Prostate gland (tissue), 2 donors: ENCODE results near the gene NAV2.

Experiments
- CTCF ChIP-seq, 4 experiments: fragments of 200-600 bp in 2 of 4; fragments of 450-650 bp in 2 of 4; sonication (generic) in 2 of 4; IDR thresholded peaks; 1 replicate in 3 of 4; 2 replicates in 1 of 4; pipeline ENCODE4 v1.5.1; 2016 to 2019; ENCODE audit warnings: antibody characterized with exemption in 4 of 4, mild to moderate bottlenecking in 2 of 4, moderate library complexity in 2 of 4
- POLR2AphosphoS5 ChIP-seq: sonication (generic); formaldehyde crosslinking; IDR thresholded peaks from one replicate; pipeline ENCODE4 v1.6.1; 2017; ENCODE audit warnings: antibody characterized with exemption

GRCh38 chr11:20034941-20035340 is 322.3 kb downstream of the NAV2 start:
- TF ChIP-seq CTCF (IDR thresholded peaks at IDR 0.05) (no peak), POLR2AphosphoS5 (no peak)
